Right lobe of liver (tissue), 4 donors: ENCODE results near the gene BLACAT1.

Source experiments
- POLR2A ChIP-seq: fragments of 450-650 bp; IDR thresholded peaks from one replicate; pipeline ENCODE4 v1.6.1; 2017; ENCODE audit warnings: antibody characterized with exemption, mild to moderate bottlenecking
- TF ChIP-seq, protein P1 (sequence below), 4 donors: fragments of 200-600 bp in 3 of 4; fragments of 450-650 bp in 1 of 4; IDR thresholded peaks; one replicate each; pipeline versions ENCODE4 v1.5.1 to v1.8.0; 2016 to 2022; ENCODE audit warnings: antibody characterized with exemption in 4 of 4, mild to moderate bottlenecking in 2 of 4
- donor health status: DM: no; HTN: no; CAD: no.
- donor health status: DM: no; HTN: no; CAD: no.
- donor health status: DM: no; HTN: yes; CAD: no.

DNA sequence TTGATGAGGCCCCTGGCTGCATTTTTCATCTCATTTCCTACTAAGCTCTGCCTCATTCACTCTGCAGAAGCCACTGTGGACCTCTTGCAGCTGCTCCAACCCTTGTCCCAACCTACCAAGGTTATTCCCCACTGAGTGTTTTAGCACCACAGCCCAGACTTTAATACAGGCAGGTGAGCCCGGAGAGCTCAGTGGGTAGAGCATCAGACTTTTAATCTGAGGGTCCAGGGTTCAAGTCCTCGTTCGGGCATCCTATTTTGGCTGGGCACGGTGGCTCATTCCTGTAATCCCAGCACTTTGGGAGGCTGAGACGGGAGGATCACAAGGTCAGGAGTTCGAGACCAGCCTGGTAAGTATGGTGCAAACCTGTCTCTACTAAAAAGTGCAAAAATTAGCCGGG, 18.1 kb upstream of the BLACAT1 start:
- TF ChIP-seq, protein P1, sequence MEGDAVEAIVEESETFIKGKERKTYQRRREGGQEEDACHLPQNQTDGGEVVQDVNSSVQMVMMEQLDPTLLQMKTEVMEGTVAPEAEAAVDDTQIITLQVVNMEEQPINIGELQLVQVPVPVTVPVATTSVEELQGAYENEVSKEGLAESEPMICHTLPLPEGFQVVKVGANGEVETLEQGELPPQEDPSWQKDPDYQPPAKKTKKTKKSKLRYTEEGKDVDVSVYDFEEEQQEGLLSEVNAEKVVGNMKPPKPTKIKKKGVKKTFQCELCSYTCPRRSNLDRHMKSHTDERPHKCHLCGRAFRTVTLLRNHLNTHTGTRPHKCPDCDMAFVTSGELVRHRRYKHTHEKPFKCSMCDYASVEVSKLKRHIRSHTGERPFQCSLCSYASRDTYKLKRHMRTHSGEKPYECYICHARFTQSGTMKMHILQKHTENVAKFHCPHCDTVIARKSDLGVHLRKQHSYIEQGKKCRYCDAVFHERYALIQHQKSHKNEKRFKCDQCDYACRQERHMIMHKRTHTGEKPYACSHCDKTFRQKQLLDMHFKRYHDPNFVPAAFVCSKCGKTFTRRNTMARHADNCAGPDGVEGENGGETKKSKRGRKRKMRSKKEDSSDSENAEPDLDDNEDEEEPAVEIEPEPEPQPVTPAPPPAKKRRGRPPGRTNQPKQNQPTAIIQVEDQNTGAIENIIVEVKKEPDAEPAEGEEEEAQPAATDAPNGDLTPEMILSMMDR (IDR thresholded peaks at IDR 0.05): no peak
- no peak for TF ChIP-seq POLR2A
